SK-N-SH (cell line): ENCODE results near the gene CD300LG. TPM values are rescaled to one million over a fixed set of nuclear protein-coding genes. Genes with fewer than 3 reads are reported as not detected.
A peak's percentile ranks its signal among the peaks of the same experiment; 100 is the strongest.

ENCODE experiments used
- CTCF ChIA-PET: fragments of 300-600, 350-600 bp; formaldehyde crosslinking; extraction: SDS; loops from one replicate; lab custom pipeline; 2021; lab: Yijun Ruan, JAX
- POLR2A ChIA-PET: fragments of 350-600 bp; sonication (Branson Sonifier 250); formaldehyde crosslinking; extraction: SDS; loops from one replicate; lab custom pipeline; 2020; ENCODE audit warnings: antibody characterized with exemption, inconsistent platforms; lab: Yijun Ruan, JAX
- DNase-seq: peaks from one replicate; pipeline ENCODE4 v3.0.0; 2012
- H2AFZ ChIP-seq: fragments of 200-600 bp; sonication (generic); 2 replicates; pipeline ENCODE4 v1.8.1; 2016; ENCODE audit warnings: antibody characterized with exemption, mild to moderate bottlenecking, low read depth
- H3F3A ChIP-seq: fragments of 200-600 bp; sonication (generic); replicated peaks from 2 replicates; pipeline ENCODE3; 2016; ENCODE audit warnings: antibody characterized with exemption, mild to moderate bottlenecking; ENCODE audit not compliant: insufficient read depth
- H3K27ac ChIP-seq, 2 experiments: fragments of 200-500 bp in 1 of 2; fragments of 200-600 bp in 1 of 2; sonication (Bioruptor generic) in 1 of 2; sonication (generic), shearing (Covaris generic) in 1 of 2; 2 replicates each; pipeline versions ENCODE4 v1.5.1 to v1.6.1; 2014 to 2016; ENCODE audit warnings: low read depth in 2 of 2, inconsistent platforms in 1 of 2, low read length in 1 of 2, mild to moderate bottlenecking in 1 of 2, mixed read lengths in 1 of 2
- H3K27me3 ChIP-seq: fragments of 200-600 bp; sonication (generic), shearing (Covaris generic); 2 replicates; pipeline ENCODE4 v1.6.1; 2016; ENCODE audit warnings: mixed run types; ENCODE audit not compliant: insufficient read depth
- H3K36me3 ChIP-seq, 2 experiments: fragments of 200-500 bp in 1 of 2; fragments of 200-600 bp in 1 of 2; sonication (Bioruptor generic) in 1 of 2; sonication (generic) in 1 of 2; replicated peaks in 1 of 2; 2 replicates each; pipeline versions ENCODE3 to v1.5.1; 2014 to 2016; ENCODE audit warnings: low read length in 1 of 2, mild to moderate bottlenecking in 1 of 2; ENCODE audit not compliant: insufficient read depth in 2 of 2, control insufficient read depth in 1 of 2
- H3K4me1 ChIP-seq, 2 experiments: fragments of 200-500 bp in 1 of 2; fragments of 200-600 bp in 1 of 2; sonication (Bioruptor generic) in 1 of 2; sonication (generic), shearing (Covaris generic) in 1 of 2; 2 replicates each; pipeline versions ENCODE4 v1.5.1 to v1.6.1; 2014 to 2016; ENCODE audit warnings: low read depth in 1 of 2, low read length in 1 of 2, mixed run types in 1 of 2; ENCODE audit not compliant: insufficient read depth in 2 of 2, control insufficient read depth in 1 of 2
- H3K4me2 ChIP-seq: fragments of 200-600 bp; sonication (generic), shearing (Covaris generic); 2 replicates; pipeline ENCODE4 v1.6.1; 2017; ENCODE audit warnings: mixed run types
- H3K4me3 ChIP-seq, 2 experiments: fragments of 200-500 bp in 1 of 2; fragments of 200-600 bp in 1 of 2; sonication (Bioruptor generic) in 1 of 2; sonication (generic), shearing (Covaris generic) in 1 of 2; 2 replicates each; pipeline versions ENCODE4 v1.5.1 to v1.8.1; 2014 to 2016; ENCODE audit warnings: low read depth in 2 of 2, inconsistent platforms in 1 of 2, low read length in 1 of 2, mild to moderate bottlenecking in 1 of 2, mixed read lengths in 1 of 2, moderate library complexity in 1 of 2
- H3K79me2 ChIP-seq: fragments of 200-600 bp; sonication (generic); 2 replicates; pipeline ENCODE4 v1.8.1; 2017; ENCODE audit warnings: mild to moderate bottlenecking; ENCODE audit not compliant: insufficient read depth
- H3K9ac ChIP-seq: fragments of 200-600 bp; sonication (generic); 2 replicates; pipeline ENCODE4 v1.6.1; 2017; ENCODE audit warnings: mixed run types
- H3K9me2 ChIP-seq: fragments of 200-600 bp; sonication (generic); 2 replicates; pipeline ENCODE4 v1.6.1; 2017; ENCODE audit warnings: mixed run types
- H3K9me3 ChIP-seq: fragments of 200-600 bp; sonication (generic); 2 replicates; pipeline ENCODE4 v1.6.1; 2017; ENCODE audit warnings: mixed run types, mild to moderate bottlenecking, moderate library complexity
- H4K20me1 ChIP-seq: fragments of 200-600 bp; sonication (generic); 2 replicates; pipeline ENCODE4 v1.6.1; 2017; ENCODE audit warnings: mild to moderate bottlenecking, mixed run types; ENCODE audit not compliant: insufficient read depth
- CHD2 ChIP-seq: fragments of 150-350 bp; IDR thresholded peaks from 2 replicates; pipeline ENCODE4 v1.6.1; 2018; ENCODE audit warnings: low read length; ENCODE audit not compliant: partially characterized antibody
- CTCF ChIP-seq: fragments of 200-600 bp; sonication (generic); IDR thresholded peaks from 2 replicates; pipeline ENCODE4 v1.6.1; 2017; ENCODE audit warnings: antibody characterized with exemption, mild to moderate bottlenecking, moderate library complexity
- ELF1 ChIP-seq: IDR thresholded peaks from 2 replicates; pipeline ENCODE4 v1.4.0; 2012
- EP300 ChIP-seq, 2 experiments: IDR thresholded peaks; 2 replicates each; pipeline versions ENCODE4 v1.4.0 to v1.6.1; 2012; ENCODE audit warnings: borderline replicate concordance in 1 of 2, low read depth in 1 of 2, low read length in 1 of 2
- EZH2phosphoT487 ChIP-seq: fragments of 200-600 bp; sonication (generic); IDR thresholded peaks from 2 replicates; pipeline ENCODE4 v1.6.1; 2017; ENCODE audit warnings: low read depth, mixed run types, mild to moderate bottlenecking, antibody characterized with exemption, moderate library complexity, borderline replicate concordance
- GABPA ChIP-seq: IDR thresholded peaks from 2 replicates; pipeline ENCODE4 v1.4.0; 2012; ENCODE audit warnings: low read depth, mild to moderate bottlenecking
- GATA2 ChIP-seq: sonication (generic); formaldehyde crosslinking; IDR thresholded peaks from 2 replicates; pipeline ENCODE4 v1.5.0; 2020; ENCODE audit warnings: mild to moderate bottlenecking, missing genetic modification reagents
- JUND ChIP-seq: IDR thresholded peaks from 2 replicates; pipeline ENCODE4 v1.4.0; 2012
- MAX ChIP-seq: IDR thresholded peaks from 2 replicates; pipeline ENCODE4 v1.4.0; 2012; ENCODE audit warnings: low read depth
- NFIC ChIP-seq: IDR thresholded peaks from 2 replicates; pipeline ENCODE4 v1.4.0; 2012; ENCODE audit warnings: borderline replicate concordance
- POLR2AphosphoS5 ChIP-seq: IDR thresholded peaks from 2 replicates; pipeline ENCODE4 v1.6.1; 2012; ENCODE audit warnings: low read depth, low read length
- RAD21 ChIP-seq: IDR thresholded peaks from 2 replicates; pipeline ENCODE4 v1.6.1; 2012; ENCODE audit warnings: mild to moderate bottlenecking, low read length
- SMC3 ChIP-seq: IDR thresholded peaks from 2 replicates; pipeline ENCODE4 v1.6.1; 2012; ENCODE audit warnings: low read depth, low read length, improper control_type of control experiment
- TAF1 ChIP-seq: IDR thresholded peaks from 2 replicates; pipeline ENCODE4 v1.6.1; 2012; ENCODE audit warnings: low read depth, mild to moderate bottlenecking, low read length, moderate library complexity, borderline replicate concordance
- USF1 ChIP-seq: IDR thresholded peaks from 2 replicates; pipeline ENCODE4 v1.4.0; 2012; ENCODE audit warnings: low read depth, borderline replicate concordance
- YY1 ChIP-seq: IDR thresholded peaks from 2 replicates; pipeline ENCODE4 v1.4.0; 2012; ENCODE audit warnings: low read depth, mild to moderate bottlenecking
- WGBS: methylation state at CpG from one replicate; pipeline ENCODE4 v1.1.6; 2017; ENCODE audit warnings: low lambda C conversion rate; 5-methylcytosine and 5-hydroxymethylcytosine counted together
- polyA plus RNA-seq, 3 experiments: library from polyadenylated mRNA; depleted of rRNA; stranded (reverse); fragments of >200 nt; gene quantifications; 2 replicates each; pipeline ENCODE4 v1.2.3, GENCODE V29; 2012
- TF ChIP-seq, protein P1 (sequence below): IDR thresholded peaks from 2 replicates; pipeline ENCODE4; 2012
- TF ChIP-seq, protein P2 (sequence below): fragments of 150-350 bp; IDR thresholded peaks from 2 replicates; pipeline ENCODE4 v1.6.1; 2017; ENCODE audit warnings: antibody characterized with exemption, low read length, low read depth, borderline replicate concordance

The CD300LG gene
- polyA plus RNA-seq, 1 of the 3 experiments (the other 2 are of a cell fraction) = not detected

DNA sequence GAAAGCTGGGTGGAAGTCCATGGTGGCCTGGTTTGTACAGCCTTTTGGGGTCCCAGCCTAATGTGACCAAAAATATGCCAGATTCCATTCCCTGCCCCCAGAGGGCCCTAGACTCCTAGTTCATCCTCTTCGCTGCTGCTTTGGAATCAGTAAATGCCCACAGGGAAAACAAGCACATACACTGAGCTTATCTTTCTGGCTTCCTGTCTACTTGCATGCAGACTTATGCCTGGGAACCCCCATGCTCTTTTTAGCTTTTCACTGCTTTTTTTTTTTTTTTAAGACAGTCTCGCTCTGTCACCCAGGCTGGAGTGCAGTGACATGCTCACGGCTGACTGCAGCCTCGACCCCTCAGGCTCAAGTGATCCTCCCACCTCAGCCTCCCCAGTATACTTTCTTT lies 6.2 kb upstream of the CD300LG start:
- Histone ChIP-seq H2AFZ (no peak overlapping the region), H3K9ac (no peak overlapping the region), H3K9me2 (no peaks in the 10 kb centered on the region), H3K4me1 (peaks cover 0 to 10% of the 10 kb centered on the region in 2 experiments; a peak in 1 of 4 replicates), H3K4me2 (no peak overlapping the region), H3K36me3 (no peaks in the 10 kb centered on the region), H3K27ac (no peak overlapping the region), H3K9me3 (no peaks in the 10 kb centered on the region), H3K79me2 (no peaks in the 10 kb centered on the region), H3K27me3 (no peaks in the 10 kb centered on the region), H3F3A (peaks cover 7% of the 10 kb centered on the region), H4K20me1 (no peaks in the 10 kb centered on the region), H3K4me3 (no peak overlapping the region)
- ChIA-PET POLR2A (no interaction called here), CTCF (interaction anchor here (0.6 to 2.3 kb wide), 20 partner anchors 9 to 522 kb away, joined by 3 to 10 read pairs (median 4); partner anchors contain the start of gene FAM171A2)
- peak; percentile 82 for DNase-seq
- 67% methylated on average over 4 of the region's 4 CpGs for WGBS
- TF ChIP-seq EZH2phosphoT487 = no peak
- peak; percentile 44 for TF ChIP-seq CTCF
- no peak for TF ChIP-seq CHD2
- no peak for TF ChIP-seq JUND
- TF ChIP-seq EP300 (IDR thresholded peaks at IDR 0.05; ENCODE audit: borderline replicate concordance in 1 of 2, low read depth in 1 of 2, low read length in 1 of 2) = no peak
- TF ChIP-seq POLR2AphosphoS5 = no peak
- TF ChIP-seq RAD21 = peak; percentile 52
- TF ChIP-seq, protein P1, sequence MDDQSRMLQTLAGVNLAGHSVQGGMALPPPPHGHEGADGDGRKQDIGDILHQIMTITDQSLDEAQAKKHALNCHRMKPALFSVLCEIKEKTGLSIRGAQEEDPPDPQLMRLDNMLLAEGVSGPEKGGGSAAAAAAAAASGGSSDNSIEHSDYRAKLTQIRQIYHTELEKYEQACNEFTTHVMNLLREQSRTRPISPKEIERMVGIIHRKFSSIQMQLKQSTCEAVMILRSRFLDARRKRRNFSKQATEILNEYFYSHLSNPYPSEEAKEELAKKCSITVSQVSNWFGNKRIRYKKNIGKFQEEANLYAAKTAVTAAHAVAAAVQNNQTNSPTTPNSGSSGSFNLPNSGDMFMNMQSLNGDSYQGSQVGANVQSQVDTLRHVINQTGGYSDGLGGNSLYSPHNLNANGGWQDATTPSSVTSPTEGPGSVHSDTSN = no peak
- no peak for TF ChIP-seq USF1
- TF ChIP-seq TAF1 = no peak
- TF ChIP-seq NFIC = no peak
- no peak for TF ChIP-seq GABPA
- TF ChIP-seq GATA2 (CRISPR knock-in tag) = no peak; the same call in 1 of the 2 replicates
- TF ChIP-seq MAX = no peak
- TF ChIP-seq YY1 = no peak
- TF ChIP-seq SMC3 = 0 out of 2 replicates have a peak, but pooled peaks have one; percentile 12
- TF ChIP-seq ELF1 = no peak
- TF ChIP-seq, protein P2, sequence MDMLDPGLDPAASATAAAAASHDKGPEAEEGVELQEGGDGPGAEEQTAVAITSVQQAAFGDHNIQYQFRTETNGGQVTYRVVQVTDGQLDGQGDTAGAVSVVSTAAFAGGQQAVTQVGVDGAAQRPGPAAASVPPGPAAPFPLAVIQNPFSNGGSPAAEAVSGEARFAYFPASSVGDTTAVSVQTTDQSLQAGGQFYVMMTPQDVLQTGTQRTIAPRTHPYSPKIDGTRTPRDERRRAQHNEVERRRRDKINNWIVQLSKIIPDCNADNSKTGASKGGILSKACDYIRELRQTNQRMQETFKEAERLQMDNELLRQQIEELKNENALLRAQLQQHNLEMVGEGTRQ = no peak
